OCI-LY3 (cell line): ENCODE data around the gene MCU.

Source experiments
- EZH2phosphoT487 ChIP-seq: fragments of 200-600 bp; shearing (Covaris generic); IDR thresholded peaks from 2 replicates; pipeline ENCODE4 v1.6.1; 2018; ENCODE audit warnings: antibody characterized with exemption, mixed run types, low read depth
- TF ChIP-seq, protein P1 (sequence below): fragments of 200-600, 300-600 bp; sonication (generic); IDR thresholded peaks from 2 replicates; pipeline ENCODE4 v1.5.1; 2014; ENCODE audit warnings: antibody characterized with exemption, low read length, low read depth

DNA sequence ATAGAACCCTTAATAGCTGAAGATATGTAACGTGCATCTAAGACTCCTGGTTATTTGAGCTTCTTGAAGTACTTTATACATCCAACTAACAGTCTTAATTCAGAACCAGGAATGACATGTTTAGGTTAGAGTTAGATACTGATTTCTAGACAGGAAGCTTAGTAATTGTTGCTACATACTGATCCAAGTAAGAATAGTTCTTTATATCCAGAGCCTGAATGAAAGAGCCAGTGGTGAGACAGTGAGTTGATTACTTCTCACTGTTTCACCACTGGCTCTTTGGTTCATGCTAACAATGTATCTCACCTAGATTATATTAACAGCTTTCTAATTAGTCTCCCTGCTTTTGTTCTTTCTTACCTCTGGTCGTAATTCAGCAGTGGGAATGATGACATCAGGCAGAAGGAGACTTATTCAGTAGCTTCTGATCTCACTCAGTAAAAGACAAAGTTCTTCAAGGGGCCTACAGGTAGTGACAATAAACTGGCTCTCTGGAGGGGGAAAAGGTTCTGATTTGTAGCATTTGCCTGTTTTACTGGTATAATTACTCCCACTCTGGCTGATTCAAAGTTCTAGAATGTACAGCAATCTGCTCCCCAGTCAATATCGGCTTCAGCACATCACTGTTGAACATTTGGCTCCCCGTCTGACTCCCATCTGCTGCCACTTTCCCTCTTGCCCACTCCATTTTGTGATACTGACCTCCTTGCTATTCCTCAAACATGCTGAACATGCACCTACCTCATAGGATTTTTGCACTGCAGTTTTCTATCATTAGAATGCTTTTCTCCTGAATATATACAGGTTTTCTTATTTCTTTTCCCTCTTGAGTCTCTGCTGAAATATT, 29.1 kb downstream of the MCU start:
- TF ChIP-seq, protein P1, sequence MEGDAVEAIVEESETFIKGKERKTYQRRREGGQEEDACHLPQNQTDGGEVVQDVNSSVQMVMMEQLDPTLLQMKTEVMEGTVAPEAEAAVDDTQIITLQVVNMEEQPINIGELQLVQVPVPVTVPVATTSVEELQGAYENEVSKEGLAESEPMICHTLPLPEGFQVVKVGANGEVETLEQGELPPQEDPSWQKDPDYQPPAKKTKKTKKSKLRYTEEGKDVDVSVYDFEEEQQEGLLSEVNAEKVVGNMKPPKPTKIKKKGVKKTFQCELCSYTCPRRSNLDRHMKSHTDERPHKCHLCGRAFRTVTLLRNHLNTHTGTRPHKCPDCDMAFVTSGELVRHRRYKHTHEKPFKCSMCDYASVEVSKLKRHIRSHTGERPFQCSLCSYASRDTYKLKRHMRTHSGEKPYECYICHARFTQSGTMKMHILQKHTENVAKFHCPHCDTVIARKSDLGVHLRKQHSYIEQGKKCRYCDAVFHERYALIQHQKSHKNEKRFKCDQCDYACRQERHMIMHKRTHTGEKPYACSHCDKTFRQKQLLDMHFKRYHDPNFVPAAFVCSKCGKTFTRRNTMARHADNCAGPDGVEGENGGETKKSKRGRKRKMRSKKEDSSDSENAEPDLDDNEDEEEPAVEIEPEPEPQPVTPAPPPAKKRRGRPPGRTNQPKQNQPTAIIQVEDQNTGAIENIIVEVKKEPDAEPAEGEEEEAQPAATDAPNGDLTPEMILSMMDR, result no peak
- no peak for TF ChIP-seq EZH2phosphoT487
